Endothelial cell of umbilical vein (primary cell): ENCODE data around the gene ETFDH.

Source experiments
- CTCF ChIP-seq, 2 donors: IDR thresholded peaks; 1 replicate in 1 of 2; 2 replicates in 1 of 2; pipeline ENCODE4 v1.5.1; 2011; ENCODE audit warnings: low read length in 2 of 2, mild to moderate bottlenecking in 2 of 2, moderate library complexity in 2 of 2, control low read depth in 1 of 2, inconsistent platforms in 1 of 2, low read depth in 1 of 2; ENCODE audit not compliant: insufficient read depth in 1 of 2; ENCODE audit errors: extremely low read depth in 1 of 2
- EZH2 ChIP-seq: IDR thresholded peaks from 2 replicates; pipeline ENCODE4 v1.6.1; 2012; ENCODE audit warnings: borderline replicate concordance, low read depth, mild to moderate bottlenecking, moderate library complexity, low read length, inconsistent platforms; ENCODE audit not compliant: severe bottlenecking
- FOS ChIP-seq: IDR thresholded peaks from 2 replicates; pipeline ENCODE4 v1.6.1; 2011; ENCODE audit warnings: mild to moderate bottlenecking, low read length, moderate library complexity, borderline replicate concordance; ENCODE audit not compliant: insufficient read depth
- GATA2 ChIP-seq: IDR thresholded peaks from 2 replicates; pipeline ENCODE4 v1.7.0; 2011; ENCODE audit warnings: low read depth, mild to moderate bottlenecking, moderate library complexity, mixed read lengths, low read length; ENCODE audit not compliant: insufficient read length, insufficient read depth
- JUN ChIP-seq: IDR thresholded peaks from 2 replicates; pipeline ENCODE4 v1.6.1; 2011; ENCODE audit warnings: borderline replicate concordance, low read depth; ENCODE audit not compliant: insufficient read length, insufficient read depth
- MAX ChIP-seq: IDR thresholded peaks from 2 replicates; pipeline ENCODE4 v1.6.1; 2011; ENCODE audit not compliant: insufficient read depth, insufficient read length
- MYC ChIP-seq: IDR thresholded peaks from one replicate; pipeline ENCODE4 v1.6.1; 2011; ENCODE audit warnings: mild to moderate bottlenecking, low read depth, low read length
- POLR2A ChIP-seq: IDR thresholded peaks from 2 replicates; pipeline ENCODE4 v1.6.1; 2012; ENCODE audit warnings: low read depth, mild to moderate bottlenecking, control low read depth, low read length
- POLR2AphosphoS5 ChIP-seq: IDR thresholded peaks from 2 replicates; pipeline ENCODE4 v1.6.1; 2012; ENCODE audit warnings: low read depth, mild to moderate bottlenecking, control low read depth, low read length, moderate library complexity; ENCODE audit not compliant: insufficient read depth

- no peak for TF ChIP-seq POLR2A
- TF ChIP-seq CTCF (IDR thresholded peaks at IDR 0.05; ENCODE audit: extremely low read depth in 1 of 2, insufficient read depth in 1 of 2, low read depth in 1 of 2, low read length in 2 of 2) = peak; percentile 71 to 78
- TF ChIP-seq POLR2AphosphoS5 = no peak
- TF ChIP-seq EZH2 = no peak
- no peak for TF ChIP-seq MAX
- no peak for TF ChIP-seq FOS
- TF ChIP-seq JUN = no peak
- no peak for TF ChIP-seq MYC
- TF ChIP-seq GATA2 = no peak
Observed at GRCh38 chr4:158729716-158730559, 57.8 kb downstream of the ETFDH start.
